ENCODE data around the gene CHRD. TPM values are rescaled to one million over a fixed set of nuclear protein-coding genes. Genes with fewer than 3 reads are reported as not detected.
A peak's percentile ranks its signal among the peaks of the same experiment; 100 is the strongest.

Gene CHRD
- total RNA-seq, 1 donor from 2014 or later: not detected

- no peak overlapping the region for H3K4me3 ChIP-seq (ENCODE audit: low read depth, low read length)
- no peak for DNase-seq (ENCODE audit: low read depth)
- no peak for TF ChIP-seq CTCF (conservative IDR thresholded peaks at IDR 0.05; ENCODE audit: low read depth, low read length)
Observed at GRCh38 chr3:184389935-184390528, 10.2 kb downstream of the CHRD start.

- no peak overlapping the region for H3K4me3 ChIP-seq (ENCODE audit: low read depth, low read length)
- TF ChIP-seq CTCF (conservative IDR thresholded peaks at IDR 0.05; ENCODE audit: low read depth, low read length): no peak
- DNase-seq (ENCODE audit: low read depth): peak; percentile 70
Observed at GRCh38 chr3:184391266-184391665, 11.4 kb downstream of the CHRD start.

GRCh38 chr3:184395320-184395660 is 15.4 kb downstream of the CHRD start:
- TF ChIP-seq CTCF (conservative IDR thresholded peaks at IDR 0.05; ENCODE audit: low read depth, low read length): no peak
- H3K4me3 ChIP-seq (ENCODE audit: low read depth, low read length): no peak overlapping the region
- DNase-seq (ENCODE audit: low read depth): no peak

- TF ChIP-seq CTCF (conservative IDR thresholded peaks at IDR 0.05; ENCODE audit: low read depth, low read length): no peak
- DNase-seq (ENCODE audit: low read depth): peak; percentile 33
Observed at GRCh38 chr3:184399410-184399809, 19.6 kb downstream of the CHRD start.

GRCh38 chr3:184405075-184406030 is 25.5 kb downstream of the CHRD start:
- no peak for TF ChIP-seq CTCF (conservative IDR thresholded peaks at IDR 0.05; ENCODE audit: low read depth, low read length)
- DNase-seq (ENCODE audit: low read depth): no peak
- H3K4me3 ChIP-seq (ENCODE audit: low read depth, low read length): no peak overlapping the region

More at GRCh38 chr3:184399410-184399809, 19.6 kb downstream of the CHRD start:
- H3K4me3 ChIP-seq (ENCODE audit: low read depth, low read length): no peak overlapping the region

- DNase-seq (ENCODE audit: low read depth): no peak
- no peak overlapping the region for H3K4me3 ChIP-seq (ENCODE audit: low read depth, low read length)
- no peak for TF ChIP-seq CTCF (conservative IDR thresholded peaks at IDR 0.05; ENCODE audit: low read depth, low read length)
Observed at GRCh38 chr3:184409331-184409926, 29.6 kb downstream of the CHRD start.

Data from epithelial cell of proximal tubule (primary cell).